HCT116 (cell line): Measurements from ENCODE around the gene WDR35. TPM values are rescaled to one million over a fixed set of nuclear protein-coding genes. Genes with fewer than 3 reads are reported as not detected.

Source experiments
- ATAC-seq: fragments of 200-7000 bp; cut with Tn5 transposase; 2 replicates; pipeline ENCODE4 v1.9.1; 2020; ENCODE audit warnings: mild to moderate bottlenecking, moderate library complexity
- BruUV-seq: library from RNA; stranded (reverse); fragments of 400-500 nt; replicated peaks from 2 replicates; lab custom pipeline; 2021; lab: Mats Ljungman, UMichigan
- CTCF ChIA-PET: fragments of 300-600 bp; sonication (Branson Sonifier 250); formaldehyde crosslinking; loops from one replicate; lab custom pipeline; 2021; ENCODE audit warnings: antibody characterized with exemption; lab: Charles Lee
- POLR2A ChIA-PET: fragments of 300-600, 350-600 bp; sonication (Branson Sonifier 250); formaldehyde crosslinking; loops from one replicate; lab custom pipeline; 2021; ENCODE audit warnings: antibody characterized with exemption; lab: Charles Lee
- RAD21 ChIA-PET, 2 experiments: fragments of 300-600 bp; sonication (Branson Sonifier 250); formaldehyde crosslinking; loops; one replicate each; lab custom pipeline; 2023; ENCODE audit warnings: low total read pairs in 2 of 2; ENCODE audit not compliant: uncharacterized antibody in 2 of 2, unreplicated experiment in 2 of 2, low non-redundant PET in 1 of 2; lab: Charles Lee
- DNase-seq: peaks from one replicate; pipeline ENCODE4 v3.0.0-alpha.2; 2010; ENCODE audit warnings: low read depth, low spot score
- H2AFZ ChIP-seq: fragments of 200-600 bp; shearing (Covaris generic), sonication (generic); 2 replicates; pipeline ENCODE4 v1.6.1; 2017; ENCODE audit warnings: low read depth, mixed run types, mixed read lengths, antibody characterized with exemption, low read length; ENCODE audit not compliant: poor library complexity, severe bottlenecking
- H3K27ac ChIP-seq: 2 replicates; pipeline ENCODE4 v1.5.1; 2012; ENCODE audit warnings: low read depth, low read length
- H3K27me3 ChIP-seq: fragments of 200-600 bp; sonication (generic); 2 replicates; pipeline ENCODE4 v1.6.1; 2016; ENCODE audit warnings: mixed run types, low read length, mixed read lengths; ENCODE audit not compliant: insufficient read depth
- H3K36me3 ChIP-seq, 2 experiments: fragments of 200-500 bp in 1 of 2; fragments of 200-600 bp in 1 of 2; sonication (Bioruptor generic) in 1 of 2; sonication (generic) in 1 of 2; 2 replicates each; pipeline versions ENCODE4 v1.5.1 to v1.6.1; 2014 to 2016; ENCODE audit warnings: low read length in 2 of 2, inconsistent platforms in 1 of 2, mixed read lengths in 1 of 2, mixed run types in 1 of 2; ENCODE audit not compliant: insufficient read depth in 2 of 2, control insufficient read depth in 1 of 2
- H3K4me1 ChIP-seq, 2 experiments: fragments of 200-600 bp in 1 of 2; sonication (generic) in 1 of 2; 2 replicates each; pipeline versions ENCODE4 v1.5.1 to v1.6.1; 2012 to 2017; ENCODE audit warnings: low read length in 2 of 2, inconsistent platforms in 1 of 2, mild to moderate bottlenecking in 1 of 2, mixed read lengths in 1 of 2, mixed run types in 1 of 2, moderate library complexity in 1 of 2; ENCODE audit not compliant: insufficient read depth in 2 of 2, control insufficient read depth in 1 of 2
- H3K4me2 ChIP-seq: fragments of 200-600 bp; sonication (generic); 2 replicates; pipeline ENCODE4 v1.6.1; 2017; ENCODE audit warnings: mixed run types, low read length, mixed read lengths
- H3K4me3 ChIP-seq, 2 experiments: fragments of 200-600 bp in 1 of 2; sonication (generic) in 1 of 2; replicated peaks in 1 of 2; 2 replicates each; pipeline ENCODE4 v1.5.1; 2011 to 2016; ENCODE audit warnings: low read length in 2 of 2, control low read depth in 1 of 2, low read depth in 1 of 2, mild to moderate bottlenecking in 1 of 2, mixed read lengths in 1 of 2, mixed run types in 1 of 2
- H3K79me2 ChIP-seq: fragments of 200-600 bp; sonication (generic); 2 replicates; pipeline ENCODE4 v1.6.1; 2017; ENCODE audit warnings: mild to moderate bottlenecking, mixed run types, low read length, moderate library complexity, mixed read lengths; ENCODE audit not compliant: insufficient read depth
- H3K9ac ChIP-seq: fragments of 200-600 bp; sonication (generic); 2 replicates; pipeline ENCODE4 v1.6.1; 2016; ENCODE audit warnings: low read length, mixed read lengths
- H3K9me2 ChIP-seq: fragments of 200-600 bp; sonication (generic), shearing (Covaris generic); 2 replicates; pipeline ENCODE4 v1.6.1; 2017; ENCODE audit warnings: mixed run types, mild to moderate bottlenecking, moderate library complexity; ENCODE audit not compliant: insufficient read depth
- H3K9me3 ChIP-seq, 2 experiments: fragments of 200-500 bp in 1 of 2; fragments of 200-600 bp in 1 of 2; sonication (Bioruptor generic) in 1 of 2; sonication (generic) in 1 of 2; 2 replicates each; pipeline ENCODE4 v1.6.1; 2014 to 2017; ENCODE audit warnings: low read length in 2 of 2, mixed read lengths in 2 of 2, inconsistent platforms in 1 of 2, low read depth in 1 of 2, mild to moderate bottlenecking in 1 of 2, mixed run types in 1 of 2, moderate library complexity in 1 of 2; ENCODE audit not compliant: control insufficient read depth in 1 of 2, insufficient read depth in 1 of 2
- H4K20me1 ChIP-seq: fragments of 200-600 bp; sonication (generic), shearing (Covaris generic); 2 replicates; pipeline ENCODE4 v1.6.1; 2017; ENCODE audit warnings: mixed run types, mild to moderate bottlenecking, moderate library complexity; ENCODE audit not compliant: insufficient read depth
- ATF3 ChIP-seq: IDR thresholded peaks from 2 replicates; pipeline ENCODE4 v1.6.1; 2012
- CBX3 ChIP-seq: IDR thresholded peaks from 2 replicates; pipeline ENCODE4 v1.6.1; 2012; ENCODE audit warnings: low read depth
- CTCF ChIP-seq, 3 experiments: fragments of 200-600 bp in 1 of 3; sonication (generic) in 1 of 3; IDR thresholded peaks in 2 of 3; conservative IDR thresholded peaks in 1 of 3; 2 replicates each; pipeline ENCODE4 v1.5.1; 2012 to 2017; ENCODE audit warnings: low read depth in 2 of 3, low read length in 2 of 3, antibody characterized with exemption in 1 of 3, borderline replicate concordance in 1 of 3, control low read depth in 1 of 3, mild to moderate bottlenecking in 1 of 3, mixed read lengths in 1 of 3, mixed run types in 1 of 3, moderate library complexity in 1 of 3; ENCODE audit not compliant: insufficient read depth in 1 of 3
- ELF1 ChIP-seq: IDR thresholded peaks from 2 replicates; pipeline ENCODE4 v1.6.1; 2012; ENCODE audit warnings: low read depth, borderline replicate concordance
- EZH2phosphoT487 ChIP-seq: fragments of 200-600 bp; IDR thresholded peaks from 2 replicates; pipeline ENCODE4 v1.6.1; 2018; ENCODE audit warnings: antibody characterized with exemption, borderline replicate concordance
- JUND ChIP-seq: IDR thresholded peaks from 2 replicates; pipeline ENCODE4 v1.6.1; 2012
- POLR2A ChIP-seq: IDR thresholded peaks from 2 replicates; pipeline ENCODE4 v1.7.0; 2011; ENCODE audit warnings: borderline replicate concordance; ENCODE audit not compliant: insufficient read depth, insufficient read length; ENCODE audit errors: extremely low read depth
- POLR2AphosphoS5 ChIP-seq: IDR thresholded peaks from 2 replicates; pipeline ENCODE4 v1.6.1; 2011; ENCODE audit warnings: mild to moderate bottlenecking, low read depth, low read length, moderate library complexity
- REST ChIP-seq: IDR thresholded peaks from 2 replicates; pipeline ENCODE4 v1.6.1; 2012; ENCODE audit warnings: low read depth
- SIN3A ChIP-seq: IDR thresholded peaks from 2 replicates; pipeline ENCODE4 v1.6.1; 2012; ENCODE audit warnings: low read depth
- SP1 ChIP-seq: IDR thresholded peaks from 2 replicates; pipeline ENCODE4 v1.6.1; 2012; ENCODE audit warnings: low read depth
- SRF ChIP-seq: IDR thresholded peaks from 2 replicates; pipeline ENCODE4 v1.6.1; 2012; ENCODE audit warnings: low read depth
- YY1 ChIP-seq: IDR thresholded peaks from 2 replicates; pipeline ENCODE4 v1.6.1; 2011; ENCODE audit warnings: low read length, low read depth, moderate library complexity, mild to moderate bottlenecking; ENCODE audit not compliant: insufficient replicate concordance; ENCODE audit errors: extremely low read depth
- ZBTB33 ChIP-seq: IDR thresholded peaks from 2 replicates; pipeline ENCODE4 v1.6.1; 2011; ENCODE audit warnings: mild to moderate bottlenecking, low read length, moderate library complexity; ENCODE audit not compliant: insufficient replicate concordance; ENCODE audit errors: extremely low read depth
- ZFX ChIP-seq: fragments of 450-650 bp; IDR thresholded peaks from 2 replicates; pipeline ENCODE4 v1.6.1; 2017
- ZNF274 ChIP-seq: fragments of 200-500 bp; sonication (Bioruptor generic); IDR thresholded peaks from 2 replicates; pipeline ENCODE4 v1.6.1; 2014; ENCODE audit warnings: mild to moderate bottlenecking, low read depth, low read length, inconsistent platforms
- intact Hi-C: fragments of 100-400 bp; cut with micrococcal nuclease; formaldehyde crosslinking; loops from 2 replicates; pipeline ENCODE4 v1.10.0; 2022
- total RNA-seq: library from RNA; stranded (reverse); gene quantifications from one replicate; pipeline ENCODE4 v1.2.1, GENCODE V29; 2021; ENCODE audit not compliant: unreplicated experiment

The WDR35 gene
- total RNA-seq, 1 experiment from 2014 or later, result 9.6 TPM

GRCh38 chr2:19979932-19980331 is 10.0 kb downstream of the WDR35 start:
- Histone ChIP-seq H3K4me3 (no peak overlapping the region), H3K4me2 (no peak overlapping the region), H3K27me3 (no peaks in the 10 kb centered on the region), H3K36me3 (peaks cover 11 to 12% of the 10 kb centered on the region in 2 experiments; a peak in 3 of 4 replicates), H3K9ac (no peak overlapping the region), H3K9me2 (no peaks in the 10 kb centered on the region), H3K9me3 (no peaks in the 10 kb centered on the region), H2AFZ (no peak overlapping the region), H3K79me2 (0 out of 2 replicates have a peak, but pooled peaks cover 5% of the 10 kb centered on the region), H3K27ac (no peak overlapping the region), H4K20me1 (no peaks in the 10 kb centered on the region), H3K4me1 (0 out of 4 replicates have a peak, but pooled peaks cover 0 to 2% of the 10 kb centered on the region in 2 experiments)
- TF ChIP-seq ZBTB33 (no peak), EZH2phosphoT487 (no peak), POLR2AphosphoS5 (no peak), POLR2A (no peak), REST (no peak), CBX3 (no peak), SRF (no peak), ELF1 (no peak), JUND (no peak), ZFX (no peak), SP1 (no peak), ZNF274 (no peak), YY1 (no peak), CTCF (IDR thresholded peaks at IDR 0.05 in 2 of 3, conservative IDR thresholded peaks at IDR 0.05 in 1 of 3; ENCODE audit: borderline replicate concordance in 1 of 3, insufficient read depth in 1 of 3, low read depth in 2 of 3, low read length in 2 of 3) (no peak), ATF3 (no peak), SIN3A (no peak)
- DNase-seq, result no peak
- CTCF ChIA-PET, result no interaction called here
- POLR2A ChIA-PET, result no interaction called here
- intact Hi-C loops, result no loop called here
- no peak for ATAC-seq
- RAD21 ChIA-PET, result no interaction called here
- no TSS peak for BruUV-seq
